Measurements from ENCODE around the gene PRTG. TPM values are rescaled to one million over a fixed set of nuclear protein-coding genes. Genes with fewer than 3 reads are reported as not detected.

Gene PRTG
- total RNA-seq, 2 experiments from 2014 or later: 0.15 TPM; not detected in 1

DNA sequence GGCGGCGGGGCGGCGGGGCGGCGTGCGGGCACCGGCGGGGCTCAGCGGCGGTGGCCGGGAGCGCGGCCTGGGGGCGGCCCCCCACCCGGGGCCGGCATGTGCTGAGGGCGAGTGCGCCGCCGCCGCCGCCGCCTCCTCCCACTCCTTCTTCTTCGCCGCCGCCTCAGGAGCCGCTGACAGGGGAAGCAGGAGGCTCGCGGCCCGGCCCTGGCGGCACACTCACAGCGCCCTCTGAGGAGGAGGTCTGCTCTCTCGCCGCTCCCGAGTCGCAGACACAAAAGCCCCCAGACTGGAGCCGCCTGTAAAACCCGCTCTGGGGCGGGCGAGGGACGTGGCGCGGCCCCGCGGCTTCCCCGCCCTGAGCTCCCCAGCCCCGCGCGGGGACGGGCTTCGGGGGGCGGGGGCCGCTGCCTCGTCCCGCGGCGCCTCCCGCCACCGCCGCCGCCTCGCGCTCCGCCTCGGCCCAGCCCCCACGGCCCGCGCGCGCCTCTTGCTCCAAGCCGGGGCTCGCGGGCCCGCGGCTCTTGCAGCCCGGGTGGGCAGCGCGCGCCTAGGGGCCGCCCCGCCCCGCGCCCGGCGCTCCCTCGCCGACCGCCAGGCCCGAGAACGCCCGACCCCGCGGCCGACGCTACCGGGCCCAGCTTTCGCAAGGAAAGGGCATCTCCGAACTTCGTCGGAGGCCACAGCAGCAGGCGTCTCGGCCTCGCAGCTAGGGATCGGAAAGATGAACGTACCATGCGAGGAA lies 154.7 kb downstream of the PRTG start, which contains the start of gene PYGO1:
Gene PYGO1 (minus strand): TSS at position 276 of the 745 bp plus-strand sequence. CDS start 462 bp downstream, outside the sequence.
- no peaks in the 10 kb centered on the region for H3K4me1 ChIP-seq (ENCODE audit: insufficient read depth, low read length, poor library complexity, severe bottlenecking)
- H3K79me2 ChIP-seq (ENCODE audit: insufficient read depth, low read depth, low read length): no peaks in the 10 kb centered on the region
- BruUV-seq (replicated peaks): no TSS peak
- no peak for DNase-seq (ENCODE audit: low spot score)
- intact Hi-C loops (cut with micrococcal nuclease; ENCODE audit: unreplicated experiment): no loop called here
- no peaks in the 10 kb centered on the region for H4K20me1 ChIP-seq (ENCODE audit: insufficient read depth, low read length)
- no peaks in the 10 kb centered on the region for H3K36me3 ChIP-seq (ENCODE audit: insufficient read depth, low read length)
- H2AFZ ChIP-seq (ENCODE audit: low read length): no peak within 1 kb of the TSS
- POLR2A ChIA-PET: no interaction called here
- CTCF ChIA-PET (ENCODE audit: unreplicated experiment): no interaction called here
- H3K4me3 ChIP-seq (ENCODE audit: low read depth, low read length, poor library complexity, severe bottlenecking): no peak within 1 kb of the TSS
- H3K27ac ChIP-seq (ENCODE audit: low read depth, low read length, poor library complexity, severe bottlenecking): no peak within 1 kb of the TSS
- no peaks in the 10 kb centered on the region for H3K9me3 ChIP-seq (ENCODE audit: low read length)
- H3K9me2 ChIP-seq (ENCODE audit: insufficient read depth, low read length): no peaks in the 10 kb centered on the region
- H3K4me2 ChIP-seq (ENCODE audit: low read length): no peak within 1 kb of the TSS
- TF ChIP-seq EZH2phosphoT487 (IDR thresholded peaks at IDR 0.05; ENCODE audit: borderline replicate concordance, low read depth, low read length): no peak
- TF ChIP-seq, protein P1, sequence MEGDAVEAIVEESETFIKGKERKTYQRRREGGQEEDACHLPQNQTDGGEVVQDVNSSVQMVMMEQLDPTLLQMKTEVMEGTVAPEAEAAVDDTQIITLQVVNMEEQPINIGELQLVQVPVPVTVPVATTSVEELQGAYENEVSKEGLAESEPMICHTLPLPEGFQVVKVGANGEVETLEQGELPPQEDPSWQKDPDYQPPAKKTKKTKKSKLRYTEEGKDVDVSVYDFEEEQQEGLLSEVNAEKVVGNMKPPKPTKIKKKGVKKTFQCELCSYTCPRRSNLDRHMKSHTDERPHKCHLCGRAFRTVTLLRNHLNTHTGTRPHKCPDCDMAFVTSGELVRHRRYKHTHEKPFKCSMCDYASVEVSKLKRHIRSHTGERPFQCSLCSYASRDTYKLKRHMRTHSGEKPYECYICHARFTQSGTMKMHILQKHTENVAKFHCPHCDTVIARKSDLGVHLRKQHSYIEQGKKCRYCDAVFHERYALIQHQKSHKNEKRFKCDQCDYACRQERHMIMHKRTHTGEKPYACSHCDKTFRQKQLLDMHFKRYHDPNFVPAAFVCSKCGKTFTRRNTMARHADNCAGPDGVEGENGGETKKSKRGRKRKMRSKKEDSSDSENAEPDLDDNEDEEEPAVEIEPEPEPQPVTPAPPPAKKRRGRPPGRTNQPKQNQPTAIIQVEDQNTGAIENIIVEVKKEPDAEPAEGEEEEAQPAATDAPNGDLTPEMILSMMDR (conservative IDR thresholded peaks at IDR 0.05; ENCODE audit: low read length): no peak

GRCh38 chr15:55587321-55588069 lies 155.5 kb downstream of the PRTG start:
- Histone ChIP-seq H3K36me3 (ENCODE audit: insufficient read depth, low read length) (no peaks in the 10 kb centered on the region), H3K4me1 (ENCODE audit: insufficient read depth, low read length, poor library complexity, severe bottlenecking) (no peaks in the 10 kb centered on the region), H3K27ac (ENCODE audit: low read depth, low read length, poor library complexity, severe bottlenecking) (no peak overlapping the region), H4K20me1 (ENCODE audit: insufficient read depth, low read length) (no peaks in the 10 kb centered on the region), H3K9me3 (ENCODE audit: low read length) (no peaks in the 10 kb centered on the region), H2AFZ (ENCODE audit: low read length) (no peak overlapping the region), H3K79me2 (ENCODE audit: insufficient read depth, low read depth, low read length) (no peaks in the 10 kb centered on the region), H3K4me2 (ENCODE audit: low read length) (no peak overlapping the region), H3K9me2 (ENCODE audit: insufficient read depth, low read length) (no peaks in the 10 kb centered on the region), H3K4me3 (ENCODE audit: low read depth, low read length, poor library complexity, severe bottlenecking) (no peak overlapping the region)
- TF ChIP-seq EZH2phosphoT487 (IDR thresholded peaks at IDR 0.05; ENCODE audit: borderline replicate concordance, low read depth, low read length): 0 out of 2 replicates have a peak, but pooled peaks have one; percentile 20
- TF ChIP-seq, protein P1 (conservative IDR thresholded peaks at IDR 0.05; ENCODE audit: low read length): no peak
- intact Hi-C loops (cut with micrococcal nuclease; ENCODE audit: unreplicated experiment): no loop called here
- CTCF ChIA-PET (ENCODE audit: unreplicated experiment): no interaction called here
- POLR2A ChIA-PET: interaction anchor here (0.6 kb wide), 1 partner anchor 149 kb away, joined by 3 read pairs; no protein-coding TSS in a partner anchor
- DNase-seq (ENCODE audit: low spot score): no peak
- BruUV-seq (replicated peaks): no TSS peak

Measured in OCI-LY7 (cell line).